Measurements from ENCODE around the gene C5AR1. TPM values are rescaled to one million over a fixed set of nuclear protein-coding genes. Genes with fewer than 3 reads are reported as not detected.

Gene C5AR1
- polyA plus RNA-seq, 1 of the 3 experiments (the other 2 are of a cell fraction), result 1.2 TPM

DNA sequence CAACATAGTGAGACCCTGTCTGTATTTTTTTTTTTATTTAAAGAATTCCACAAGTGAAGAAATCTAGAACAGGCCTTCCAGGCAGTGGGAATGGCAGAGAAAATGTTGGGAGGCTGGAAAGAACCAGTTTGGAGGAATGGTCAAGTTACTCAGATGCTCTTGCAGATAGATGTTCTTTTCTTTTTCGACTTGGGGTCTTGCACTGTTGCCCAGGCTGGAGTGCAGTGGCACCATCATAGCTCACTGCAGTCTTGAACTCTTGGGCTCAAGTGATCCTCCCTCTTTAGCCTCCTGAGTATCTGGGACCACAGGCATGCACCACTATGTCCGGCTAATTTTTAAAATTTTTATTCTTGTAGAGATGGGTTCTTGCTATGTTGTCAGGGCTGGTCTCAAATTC lies 662 bp downstream of the C5AR1 start:
- WGBS (ENCODE audit: low lambda C conversion rate), result 45% methylated on average over 2 of the region's 2 CpGs
- H4K20me1 ChIP-seq (ENCODE audit: insufficient read depth), result no peaks in the 10 kb centered on the region
- H3F3A ChIP-seq (replicated peaks; ENCODE audit: insufficient read depth), result peaks cover 19% of the 10 kb centered on the region
- H3K9me2 ChIP-seq, result no peaks in the 10 kb centered on the region
- no peak for DNase-seq
- H2AFZ ChIP-seq (ENCODE audit: low read depth), result no peak overlapping the region
- CTCF ChIA-PET, result interaction anchor here (1.2 to 3.2 kb wide), 2 partner anchors 14 to 81 kb away, joined by 4 to 19 read pairs; no protein-coding TSS in a partner anchor
- no peak overlapping the region for H3K4me2 ChIP-seq
- H3K4me1 ChIP-seq (ENCODE audit: control insufficient read depth in 1 of 2, insufficient read depth in 2 of 2, low read depth in 1 of 2, low read length in 1 of 2), result peaks cover 0 to 4% of the 10 kb centered on the region in 2 experiments; a peak in 2 of 4 replicates
- H3K36me3 ChIP-seq (replicated peaks in 1 of 2; ENCODE audit: control insufficient read depth in 1 of 2, insufficient read depth in 2 of 2, low read length in 1 of 2), result no peaks in the 10 kb centered on the region
- TF ChIP-seq, protein P1, sequence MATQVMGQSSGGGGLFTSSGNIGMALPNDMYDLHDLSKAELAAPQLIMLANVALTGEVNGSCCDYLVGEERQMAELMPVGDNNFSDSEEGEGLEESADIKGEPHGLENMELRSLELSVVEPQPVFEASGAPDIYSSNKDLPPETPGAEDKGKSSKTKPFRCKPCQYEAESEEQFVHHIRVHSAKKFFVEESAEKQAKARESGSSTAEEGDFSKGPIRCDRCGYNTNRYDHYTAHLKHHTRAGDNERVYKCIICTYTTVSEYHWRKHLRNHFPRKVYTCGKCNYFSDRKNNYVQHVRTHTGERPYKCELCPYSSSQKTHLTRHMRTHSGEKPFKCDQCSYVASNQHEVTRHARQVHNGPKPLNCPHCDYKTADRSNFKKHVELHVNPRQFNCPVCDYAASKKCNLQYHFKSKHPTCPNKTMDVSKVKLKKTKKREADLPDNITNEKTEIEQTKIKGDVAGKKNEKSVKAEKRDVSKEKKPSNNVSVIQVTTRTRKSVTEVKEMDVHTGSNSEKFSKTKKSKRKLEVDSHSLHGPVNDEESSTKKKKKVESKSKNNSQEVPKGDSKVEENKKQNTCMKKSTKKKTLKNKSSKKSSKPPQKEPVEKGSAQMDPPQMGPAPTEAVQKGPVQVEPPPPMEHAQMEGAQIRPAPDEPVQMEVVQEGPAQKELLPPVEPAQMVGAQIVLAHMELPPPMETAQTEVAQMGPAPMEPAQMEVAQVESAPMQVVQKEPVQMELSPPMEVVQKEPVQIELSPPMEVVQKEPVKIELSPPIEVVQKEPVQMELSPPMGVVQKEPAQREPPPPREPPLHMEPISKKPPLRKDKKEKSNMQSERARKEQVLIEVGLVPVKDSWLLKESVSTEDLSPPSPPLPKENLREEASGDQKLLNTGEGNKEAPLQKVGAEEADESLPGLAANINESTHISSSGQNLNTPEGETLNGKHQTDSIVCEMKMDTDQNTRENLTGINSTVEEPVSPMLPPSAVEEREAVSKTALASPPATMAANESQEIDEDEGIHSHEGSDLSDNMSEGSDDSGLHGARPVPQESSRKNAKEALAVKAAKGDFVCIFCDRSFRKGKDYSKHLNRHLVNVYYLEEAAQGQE (IDR thresholded peaks at IDR 0.05; ENCODE audit: low read depth, low read length), result no peak
- TF ChIP-seq NRF1 (IDR thresholded peaks at IDR 0.05; ENCODE audit: low read depth, low read length), result no peak
- no peak for TF ChIP-seq FOXJ3 (CRISPR knock-in tag; IDR thresholded peaks at IDR 0.05)
- no peak for TF ChIP-seq MEF2A (IDR thresholded peaks at IDR 0.05; ENCODE audit: borderline replicate concordance, low read depth)
- TF ChIP-seq CHD2 (IDR thresholded peaks at IDR 0.05; ENCODE audit: low read length, partially characterized antibody), result no peak
- TF ChIP-seq, protein P2, sequence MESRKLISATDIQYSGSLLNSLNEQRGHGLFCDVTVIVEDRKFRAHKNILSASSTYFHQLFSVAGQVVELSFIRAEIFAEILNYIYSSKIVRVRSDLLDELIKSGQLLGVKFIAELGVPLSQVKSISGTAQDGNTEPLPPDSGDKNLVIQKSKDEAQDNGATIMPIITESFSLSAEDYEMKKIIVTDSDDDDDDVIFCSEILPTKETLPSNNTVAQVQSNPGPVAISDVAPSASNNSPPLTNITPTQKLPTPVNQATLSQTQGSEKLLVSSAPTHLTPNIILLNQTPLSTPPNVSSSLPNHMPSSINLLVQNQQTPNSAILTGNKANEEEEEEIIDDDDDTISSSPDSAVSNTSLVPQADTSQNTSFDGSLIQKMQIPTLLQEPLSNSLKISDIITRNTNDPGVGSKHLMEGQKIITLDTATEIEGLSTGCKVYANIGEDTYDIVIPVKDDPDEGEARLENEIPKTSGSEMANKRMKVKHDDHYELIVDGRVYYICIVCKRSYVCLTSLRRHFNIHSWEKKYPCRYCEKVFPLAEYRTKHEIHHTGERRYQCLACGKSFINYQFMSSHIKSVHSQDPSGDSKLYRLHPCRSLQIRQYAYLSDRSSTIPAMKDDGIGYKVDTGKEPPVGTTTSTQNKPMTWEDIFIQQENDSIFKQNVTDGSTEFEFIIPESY (IDR thresholded peaks at IDR 0.05; ENCODE audit: borderline replicate concordance, low read depth), result no peak
- no peak for TF ChIP-seq RAD21 (IDR thresholded peaks at IDR 0.05; ENCODE audit: low read length)
- no peak for TF ChIP-seq TEAD4 (IDR thresholded peaks at IDR 0.05; ENCODE audit: borderline replicate concordance, insufficient read depth)
- TF ChIP-seq, protein P3, sequence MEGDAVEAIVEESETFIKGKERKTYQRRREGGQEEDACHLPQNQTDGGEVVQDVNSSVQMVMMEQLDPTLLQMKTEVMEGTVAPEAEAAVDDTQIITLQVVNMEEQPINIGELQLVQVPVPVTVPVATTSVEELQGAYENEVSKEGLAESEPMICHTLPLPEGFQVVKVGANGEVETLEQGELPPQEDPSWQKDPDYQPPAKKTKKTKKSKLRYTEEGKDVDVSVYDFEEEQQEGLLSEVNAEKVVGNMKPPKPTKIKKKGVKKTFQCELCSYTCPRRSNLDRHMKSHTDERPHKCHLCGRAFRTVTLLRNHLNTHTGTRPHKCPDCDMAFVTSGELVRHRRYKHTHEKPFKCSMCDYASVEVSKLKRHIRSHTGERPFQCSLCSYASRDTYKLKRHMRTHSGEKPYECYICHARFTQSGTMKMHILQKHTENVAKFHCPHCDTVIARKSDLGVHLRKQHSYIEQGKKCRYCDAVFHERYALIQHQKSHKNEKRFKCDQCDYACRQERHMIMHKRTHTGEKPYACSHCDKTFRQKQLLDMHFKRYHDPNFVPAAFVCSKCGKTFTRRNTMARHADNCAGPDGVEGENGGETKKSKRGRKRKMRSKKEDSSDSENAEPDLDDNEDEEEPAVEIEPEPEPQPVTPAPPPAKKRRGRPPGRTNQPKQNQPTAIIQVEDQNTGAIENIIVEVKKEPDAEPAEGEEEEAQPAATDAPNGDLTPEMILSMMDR (IDR thresholded peaks at IDR 0.05), result no peak
- H3K9me3 ChIP-seq, result no peaks in the 10 kb centered on the region
- POLR2A ChIA-PET, result no interaction called here
- H3K27ac ChIP-seq (ENCODE audit: low read depth in 2 of 2, low read length in 1 of 2), result no peak overlapping the region
- peaks cover 24% of the 10 kb centered on the region for H3K27me3 ChIP-seq (ENCODE audit: insufficient read depth)
- no peak overlapping the region for H3K9ac ChIP-seq
- no peak overlapping the region for H3K4me3 ChIP-seq (ENCODE audit: low read depth in 2 of 2, low read length in 1 of 2)
- H3K79me2 ChIP-seq (ENCODE audit: insufficient read depth), result no peaks in the 10 kb centered on the region

Measured in SK-N-SH (cell line).